DND-41 (cell line): ENCODE data around the gene PDZRN3.

Experiments
- EZH2 ChIP-seq: IDR thresholded peaks from 3 replicates; pipeline ENCODE4 v1.6.1; 2012; ENCODE audit warnings: borderline replicate concordance, low read depth, mild to moderate bottlenecking, moderate library complexity, low read length, inconsistent platforms; ENCODE audit not compliant: severe bottlenecking
- TF ChIP-seq, protein P1 (sequence below): IDR thresholded peaks from 2 replicates; pipeline ENCODE4 v1.5.1; 2012; ENCODE audit warnings: borderline replicate concordance, low read length, moderate library complexity, mild to moderate bottlenecking; ENCODE audit not compliant: poor library complexity, severe bottlenecking; ENCODE audit errors: extremely low read depth

DNA sequence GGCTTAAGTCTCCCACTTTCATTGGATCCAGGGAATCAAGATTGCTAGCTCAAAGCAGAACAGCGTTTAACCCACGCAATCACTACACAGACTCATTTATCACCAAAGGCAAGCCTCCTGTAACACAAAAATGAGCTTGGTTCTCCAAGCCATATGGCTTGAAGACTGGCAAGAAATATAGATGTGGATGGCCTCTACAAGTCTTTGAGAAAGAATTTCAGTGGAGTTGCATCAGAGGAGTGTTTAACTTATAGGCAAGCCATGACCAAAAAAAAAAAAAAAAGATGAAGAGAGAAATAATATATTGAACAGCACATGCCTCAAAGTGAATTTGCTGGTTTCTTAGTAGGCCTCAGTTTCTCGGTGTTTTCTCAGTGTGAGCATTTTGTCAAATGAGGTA, 27.3 kb downstream of the PDZRN3 start:
- no peak for TF ChIP-seq EZH2
- TF ChIP-seq, protein P1, sequence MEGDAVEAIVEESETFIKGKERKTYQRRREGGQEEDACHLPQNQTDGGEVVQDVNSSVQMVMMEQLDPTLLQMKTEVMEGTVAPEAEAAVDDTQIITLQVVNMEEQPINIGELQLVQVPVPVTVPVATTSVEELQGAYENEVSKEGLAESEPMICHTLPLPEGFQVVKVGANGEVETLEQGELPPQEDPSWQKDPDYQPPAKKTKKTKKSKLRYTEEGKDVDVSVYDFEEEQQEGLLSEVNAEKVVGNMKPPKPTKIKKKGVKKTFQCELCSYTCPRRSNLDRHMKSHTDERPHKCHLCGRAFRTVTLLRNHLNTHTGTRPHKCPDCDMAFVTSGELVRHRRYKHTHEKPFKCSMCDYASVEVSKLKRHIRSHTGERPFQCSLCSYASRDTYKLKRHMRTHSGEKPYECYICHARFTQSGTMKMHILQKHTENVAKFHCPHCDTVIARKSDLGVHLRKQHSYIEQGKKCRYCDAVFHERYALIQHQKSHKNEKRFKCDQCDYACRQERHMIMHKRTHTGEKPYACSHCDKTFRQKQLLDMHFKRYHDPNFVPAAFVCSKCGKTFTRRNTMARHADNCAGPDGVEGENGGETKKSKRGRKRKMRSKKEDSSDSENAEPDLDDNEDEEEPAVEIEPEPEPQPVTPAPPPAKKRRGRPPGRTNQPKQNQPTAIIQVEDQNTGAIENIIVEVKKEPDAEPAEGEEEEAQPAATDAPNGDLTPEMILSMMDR: no peak
